ENCODE results near the gene POLR3E.
A peak's percentile ranks its signal among the peaks of the same experiment; 100 is the strongest.
"Not testable (repeated sequence)": the region's sequence is repeated elsewhere in the genome, so short reads cannot be mapped to it uniquely, and the experiment has no call there.

The POLR3E gene

GRCh38 chr16:22330326-22330725, 33.1 kb downstream of the POLR3E start:
- FAIRE-seq = no peak
- no peak for DNase-seq (ENCODE audit: low spot score)

GRCh38 chr16:22333457-22333994, 36.3 kb downstream of the POLR3E start:
- no peak for DNase-seq (ENCODE audit: low spot score)
- no peak for FAIRE-seq

- DNase-seq (ENCODE audit: low spot score) (no peak), FAIRE-seq (no peak)
Measured at GRCh38 chr16:22335668-22336246, 38.5 kb downstream of the POLR3E start.

GRCh38 chr16:22336581-22336980, 39.4 kb downstream of the POLR3E start:
- DNase-seq (ENCODE audit: low spot score) = no peak
- no peak for FAIRE-seq

- FAIRE-seq = no peak
- DNase-seq (ENCODE audit: low spot score) = no peak
Measured at GRCh38 chr16:22337045-22337444, 39.8 kb downstream of the POLR3E start.

- DNase-seq (ENCODE audit: low spot score) = no peak
Measured at GRCh38 chr16:22337849-22338635, 40.8 kb downstream of the POLR3E start.

GRCh38 chr16:22340945-22341344, 43.7 kb downstream of the POLR3E start:
- DNase-seq (ENCODE audit: low spot score) (no peak), FAIRE-seq (no peak)

More at GRCh38 chr16:22337849-22338635, 40.8 kb downstream of the POLR3E start:
- FAIRE-seq = no peak

GRCh38 chr16:22342082-22342481, 44.9 kb downstream of the POLR3E start:
- no peak for DNase-seq (ENCODE audit: low spot score)
- no peak for FAIRE-seq

GRCh38 chr16:22346483-22346882, 49.3 kb downstream of the POLR3E start:
- FAIRE-seq = no peak

GRCh38 chr16:22347100-22347820, 50.1 kb downstream of the POLR3E start:
- FAIRE-seq (no peak), DNase-seq (ENCODE audit: low spot score) (no peak)

More at GRCh38 chr16:22346483-22346882, 49.3 kb downstream of the POLR3E start:
- no peak for DNase-seq (ENCODE audit: low spot score)

GRCh38 chr16:22348291-22348690, 51.1 kb downstream of the POLR3E start:
- DNase-seq (ENCODE audit: low spot score) (peak; percentile 60), FAIRE-seq (peak; percentile 58)

GRCh38 chr16:22351017-22351416, 53.8 kb downstream of the POLR3E start:
- not testable (repeated sequence) for DNase-seq (ENCODE audit: low spot score); FAIRE-seq

- FAIRE-seq (no peak), DNase-seq (ENCODE audit: low spot score) (no peak)
Measured at GRCh38 chr16:22352140-22352539, 54.9 kb downstream of the POLR3E start.

- DNase-seq (ENCODE audit: low spot score) (no peak), FAIRE-seq (no peak)
Measured at GRCh38 chr16:22352723-22353122, 55.5 kb downstream of the POLR3E start.

- DNase-seq (ENCODE audit: low spot score) = peak; percentile 95
- FAIRE-seq = no peak
Measured at GRCh38 chr16:22353191-22353919, 56.1 kb downstream of the POLR3E start.

GRCh38 chr16:22353933-22354541, 56.8 kb downstream of the POLR3E start:
- FAIRE-seq (peak; percentile 99), DNase-seq (ENCODE audit: low spot score) (peak; percentile 99)

GRCh38 chr16:22355487-22355908, 58.3 kb downstream of the POLR3E start:
- no peak for FAIRE-seq
- DNase-seq (ENCODE audit: low spot score) = no peak

- FAIRE-seq (no peak), DNase-seq (ENCODE audit: low spot score) (no peak)
Measured at GRCh38 chr16:22356930-22357634, 59.9 kb downstream of the POLR3E start.

- no peak for FAIRE-seq
Measured at GRCh38 chr16:22357635-22357971, 60.4 kb downstream of the POLR3E start.

GRCh38 chr16:22358000-22358399, 60.8 kb downstream of the POLR3E start:
- no peak for FAIRE-seq

More at GRCh38 chr16:22357635-22357971, 60.4 kb downstream of the POLR3E start:
- no peak for DNase-seq (ENCODE audit: low spot score)

More at GRCh38 chr16:22358000-22358399, 60.8 kb downstream of the POLR3E start:
- DNase-seq (ENCODE audit: low spot score) = no peak
